ENCODE results near the gene TSPAN10. TPM values are rescaled to one million over a fixed set of nuclear protein-coding genes. Genes with fewer than 3 reads are reported as not detected.

The TSPAN10 gene
- total RNA-seq, 1 experiment from 2014 or later, result 4.0 TPM

GRCh38 chr17:81644976-81645952 is 8.3 kb downstream of the TSPAN10 start:
- Mint-ChIP-seq H3K27me3 (ENCODE audit: insufficient read depth, unreplicated experiment) (no peaks in the 10 kb centered on the region), H3K27ac (ENCODE audit: unreplicated experiment) (no peak overlapping the region), H3K9me3 (ENCODE audit: unreplicated experiment) (no peaks in the 10 kb centered on the region), H3K4me1 (ENCODE audit: low read depth, unreplicated experiment) (no peaks in the 10 kb centered on the region), H3K4me3 (ENCODE audit: unreplicated experiment) (no peak overlapping the region), H3K36me3 (ENCODE audit: insufficient read depth, unreplicated experiment) (no peaks in the 10 kb centered on the region)
- CTCF ChIA-PET, result no interaction called here
- no peaks in the 10 kb centered on the region for H3K4me1 ChIP-seq
- DNase-seq, result no peak
- H3K36me3 ChIP-seq (ENCODE audit: control insufficient read depth, insufficient read depth, low read length), result no peaks in the 10 kb centered on the region
- no peak overlapping the region for H3K4me3 ChIP-seq (ENCODE audit: low read depth, low read length)
- intact Hi-C loops (cut with micrococcal nuclease; ENCODE audit: unreplicated experiment), result no loop called here
- POLR2A ChIA-PET, result no interaction called here
- no peaks in the 10 kb centered on the region for H3K27me3 ChIP-seq (replicated peaks; ENCODE audit: control insufficient read depth, insufficient read depth, low read length)
- no peak for TF ChIP-seq CTCF (IDR thresholded peaks at IDR 0.05; ENCODE audit: insufficient read depth in 1 of 2, low read depth in 1 of 2, low read length in 1 of 2, severe bottlenecking in 1 of 2, unreplicated experiment in 1 of 2)
- H3K9me3 ChIP-seq, result peaks cover 10% of the 10 kb centered on the region
- no TSS peak for BruUV-seq (replicated peaks)

- Histone ChIP-seq H3K4me1 (no peaks in the 10 kb centered on the region), H3K36me3 (ENCODE audit: control insufficient read depth, insufficient read depth, low read length) (no peaks in the 10 kb centered on the region), H3K27me3 (replicated peaks; ENCODE audit: control insufficient read depth, insufficient read depth, low read length) (no peaks in the 10 kb centered on the region), H3K4me3 (ENCODE audit: low read depth, low read length) (no peak overlapping the region), H3K9me3 (peaks cover 10% of the 10 kb centered on the region)
- intact Hi-C loops (cut with micrococcal nuclease; ENCODE audit: unreplicated experiment), result no loop called here
- H3K4me1 Mint-ChIP-seq (ENCODE audit: low read depth, unreplicated experiment), result peaks cover 6% of the 10 kb centered on the region
- no peak overlapping the region for H3K4me3 Mint-ChIP-seq (ENCODE audit: unreplicated experiment)
- BruUV-seq (replicated peaks), result no TSS peak
- no peaks in the 10 kb centered on the region for H3K9me3 Mint-ChIP-seq (ENCODE audit: unreplicated experiment)
- H3K36me3 Mint-ChIP-seq (ENCODE audit: insufficient read depth, unreplicated experiment), result no peaks in the 10 kb centered on the region
- ChIA-PET POLR2A (interaction anchor here (0.7 kb wide), 1 partner anchor 19 kb away, joined by 3 read pairs; no protein-coding TSS in a partner anchor), CTCF (no interaction called here)
- no peak for TF ChIP-seq CTCF (IDR thresholded peaks at IDR 0.05; ENCODE audit: insufficient read depth in 1 of 2, low read depth in 1 of 2, low read length in 1 of 2, severe bottlenecking in 1 of 2, unreplicated experiment in 1 of 2)
- DNase-seq, result no peak
- H3K27me3 Mint-ChIP-seq (ENCODE audit: insufficient read depth, unreplicated experiment), result no peaks in the 10 kb centered on the region
- no peak overlapping the region for H3K27ac Mint-ChIP-seq (ENCODE audit: unreplicated experiment)
These were observed 10.0 kb downstream of the TSPAN10 start for GRCh38 chr17:81646869-81647600.

- intact Hi-C loops (cut with micrococcal nuclease; ENCODE audit: unreplicated experiment), result no loop called here
- H3K27me3 Mint-ChIP-seq (ENCODE audit: insufficient read depth, unreplicated experiment), result no peaks in the 10 kb centered on the region
- BruUV-seq (replicated peaks), result no TSS peak
- H3K27me3 ChIP-seq (replicated peaks; ENCODE audit: control insufficient read depth, insufficient read depth, low read length), result no peaks in the 10 kb centered on the region
- H3K36me3 ChIP-seq (ENCODE audit: control insufficient read depth, insufficient read depth, low read length), result no peaks in the 10 kb centered on the region
- TF ChIP-seq CTCF (IDR thresholded peaks at IDR 0.05; ENCODE audit: insufficient read depth in 1 of 2, low read depth in 1 of 2, low read length in 1 of 2, severe bottlenecking in 1 of 2, unreplicated experiment in 1 of 2), result no peak
- H3K4me3 Mint-ChIP-seq (ENCODE audit: unreplicated experiment), result no peak overlapping the region
- H3K9me3 Mint-ChIP-seq (ENCODE audit: unreplicated experiment), result no peaks in the 10 kb centered on the region
- POLR2A ChIA-PET, result interaction anchor here (0.7 kb wide), 1 partner anchor 20 kb away, joined by 3 read pairs; no protein-coding TSS in a partner anchor
- H3K27ac Mint-ChIP-seq (ENCODE audit: unreplicated experiment), result no peak overlapping the region
- CTCF ChIA-PET, result no interaction called here
- H3K4me3 ChIP-seq (ENCODE audit: low read depth, low read length), result no peak overlapping the region
- peaks cover 10% of the 10 kb centered on the region for H3K9me3 ChIP-seq
- peaks cover 6% of the 10 kb centered on the region for H3K4me1 Mint-ChIP-seq (ENCODE audit: low read depth, unreplicated experiment)
- H3K36me3 Mint-ChIP-seq (ENCODE audit: insufficient read depth, unreplicated experiment), result no peaks in the 10 kb centered on the region
- no peak for DNase-seq
- no peaks in the 10 kb centered on the region for H3K4me1 ChIP-seq
These were observed 10.6 kb downstream of the TSPAN10 start for GRCh38 chr17:81647640-81648012.

Data from Caco-2 (cell line).